H1 (cell line): Measurements from ENCODE around the gene IGLON5. TPM values are rescaled to one million over a fixed set of nuclear protein-coding genes. Genes with fewer than 3 reads are reported as not detected.

ENCODE experiments used
- CTCF ChIA-PET: fragments of 300-600 bp; sonication (Branson Sonifier 250); formaldehyde crosslinking; loops from one replicate; lab custom pipeline; 2021; ENCODE audit not compliant: partially characterized antibody; lab: Charles Lee
- POLR2A ChIA-PET: fragments of 300-600 bp; sonication (Branson Sonifier 250); formaldehyde crosslinking; loops from one replicate; lab custom pipeline; 2021; ENCODE audit warnings: inconsistent platforms; ENCODE audit not compliant: partially characterized antibody; lab: Charles Lee
- DNase-seq, 2 experiments: peaks; one replicate each; pipeline versions ENCODE4 v3.0.0 to v3.0.0-alpha.2; 2010 to 2022; ENCODE audit warnings: low spot score in 2 of 2, low read depth in 1 of 2, mixed read lengths in 1 of 2
- FAIRE-seq: peaks from 2 replicates; lab custom pipeline; 2011; peaks lifted over from hg19 to GRCh38; lab: Jason Lieb, UNC
- H2AFZ ChIP-seq: 2 replicates; pipeline ENCODE4 v1.8.1; 2012; ENCODE audit warnings: low read length, inconsistent platforms
- H2AK5ac ChIP-seq: 2 replicates; pipeline ENCODE4 v1.6.1; 2013; ENCODE audit warnings: low read depth, low read length
- H2BK120ac ChIP-seq: replicated peaks from 2 replicates; pipeline ENCODE3; 2013; ENCODE audit warnings: low read depth, low read length, inconsistent platforms
- H2BK12ac ChIP-seq: 2 replicates; pipeline ENCODE4 v1.6.1; 2013; ENCODE audit warnings: low read depth, low read length
- H2BK15ac ChIP-seq: 2 replicates; pipeline ENCODE4 v1.6.1; 2013; ENCODE audit warnings: low read length
- H2BK20ac ChIP-seq: 2 replicates; pipeline ENCODE4 v1.6.1; 2013; ENCODE audit warnings: low read length
- H2BK5ac ChIP-seq: 2 replicates; pipeline ENCODE4 v1.6.1; 2013; ENCODE audit warnings: low read depth, low read length
- H3K14ac ChIP-seq: 2 replicates; pipeline ENCODE4 v1.6.1; 2013; ENCODE audit warnings: inconsistent platforms; ENCODE audit not compliant: insufficient read length
- H3K18ac ChIP-seq: 2 replicates; pipeline ENCODE4 v1.6.1; 2013; ENCODE audit warnings: low read length; ENCODE audit errors: extremely low read depth
- H3K23ac ChIP-seq: 2 replicates; pipeline ENCODE4 v1.6.1; 2013; ENCODE audit warnings: inconsistent platforms; ENCODE audit not compliant: insufficient read length
- H3K23me2 ChIP-seq: 2 replicates; pipeline ENCODE4 v1.6.1; 2013; ENCODE audit warnings: low read depth, low read length
- H3K27ac ChIP-seq: 2 replicates; pipeline ENCODE4 v1.6.1; 2011; ENCODE audit warnings: low read depth, low read length, inconsistent platforms
- H3K27me3 ChIP-seq, 4 experiments: replicated peaks in 1 of 4; 1 replicate in 1 of 4; 2 replicates in 3 of 4; pipeline versions ENCODE4 v1.6.1 to v1.8.1; 2011 to 2013; ENCODE audit warnings: low read length in 3 of 4, mild to moderate bottlenecking in 3 of 4, inconsistent platforms in 2 of 4, mixed read lengths in 2 of 4, moderate library complexity in 1 of 4; ENCODE audit not compliant: control insufficient read depth in 3 of 4, insufficient read depth in 3 of 4; ENCODE audit errors: extremely low read depth in 1 of 4
- H3K36me3 ChIP-seq, 4 experiments: 2 replicates each; pipeline versions ENCODE4 v1.6.1 to v1.8.1; 2011 to 2013; ENCODE audit warnings: mild to moderate bottlenecking in 4 of 4, low read length in 3 of 4, moderate library complexity in 2 of 4, control low read depth in 1 of 4, inconsistent platforms in 1 of 4; ENCODE audit not compliant: insufficient read depth in 4 of 4, control insufficient read depth in 2 of 4
- H3K4ac ChIP-seq: replicated peaks from 2 replicates; pipeline ENCODE3; 2013; ENCODE audit warnings: low read length, low read depth, mixed read lengths, inconsistent platforms; ENCODE audit not compliant: insufficient read length
- H3K4me1 ChIP-seq, 4 experiments: replicated peaks in 1 of 4; 1 replicate in 1 of 4; 2 replicates in 3 of 4; pipeline versions ENCODE4 v1.6.1 to v1.8.1; 2011 to 2013; ENCODE audit warnings: low read length in 3 of 4, inconsistent platforms in 2 of 4, mixed read lengths in 1 of 4; ENCODE audit not compliant: insufficient read depth in 4 of 4, control insufficient read depth in 3 of 4
- H3K4me2 ChIP-seq, 2 experiments: 2 replicates each; pipeline versions ENCODE4 v1.6.1 to v1.8.1; 2011 to 2013; ENCODE audit warnings: low read depth in 2 of 2, low read length in 2 of 2, control low read depth in 1 of 2, inconsistent platforms in 1 of 2, mild to moderate bottlenecking in 1 of 2; ENCODE audit not compliant: insufficient read depth in 1 of 2
- H3K4me3 ChIP-seq, 4 experiments: fragments of 200-600, 300-600 bp in 1 of 4; sonication (generic), shearing (Covaris generic), sonication (Bioruptor Twin) in 1 of 4; 2 replicates each; pipeline versions ENCODE4 v1.5.1 to v1.8.1; 2011 to 2016; ENCODE audit warnings: low read length in 4 of 4, low read depth in 3 of 4, control low read depth in 2 of 4, inconsistent platforms in 2 of 4, mild to moderate bottlenecking in 2 of 4, mixed read lengths in 1 of 4, moderate library complexity in 1 of 4; ENCODE audit not compliant: insufficient read depth in 2 of 4; ENCODE audit errors: extremely low read depth in 1 of 4
- H3K56ac ChIP-seq: replicated peaks from 2 replicates; pipeline ENCODE3; 2013; ENCODE audit warnings: low read depth, mild to moderate bottlenecking, mixed read lengths, low read length, inconsistent platforms; ENCODE audit not compliant: insufficient read length
- H3K79me1 ChIP-seq: 2 replicates; pipeline ENCODE4 v1.6.1; 2013; ENCODE audit warnings: low read depth, low read length, control low read depth
- H3K79me2 ChIP-seq, 2 experiments: 2 replicates each; pipeline versions ENCODE4 v1.6.1 to v1.8.1; 2012 to 2013; ENCODE audit warnings: low read length in 2 of 2, mild to moderate bottlenecking in 2 of 2, inconsistent platforms in 1 of 2; ENCODE audit not compliant: insufficient read depth in 2 of 2, control insufficient read depth in 1 of 2
- H3K9ac ChIP-seq, 4 experiments: replicated peaks in 1 of 4; 1 replicate in 1 of 4; 2 replicates in 3 of 4; pipeline versions ENCODE4 v1.6.1 to v1.8.1; 2011 to 2013; ENCODE audit warnings: low read depth in 3 of 4, low read length in 3 of 4, control low read depth in 2 of 4, mild to moderate bottlenecking in 2 of 4, moderate library complexity in 2 of 4, inconsistent platforms in 1 of 4; ENCODE audit errors: extremely low read depth in 1 of 4
- H3K9me3 ChIP-seq, 2 experiments: 2 replicates each; pipeline versions ENCODE4 v1.6.1 to v1.8.1; 2012 to 2013; ENCODE audit warnings: mild to moderate bottlenecking in 2 of 2, moderate library complexity in 2 of 2, control low read depth in 1 of 2, inconsistent platforms in 1 of 2, low read depth in 1 of 2, low read length in 1 of 2, mixed read lengths in 1 of 2; ENCODE audit not compliant: insufficient read depth in 2 of 2
- H4K20me1 ChIP-seq, 2 experiments: replicated peaks in 1 of 2; 2 replicates each; pipeline versions ENCODE3 to v1.8.1; 2011 to 2013; ENCODE audit warnings: inconsistent platforms in 2 of 2, low read length in 2 of 2, mild to moderate bottlenecking in 1 of 2; ENCODE audit not compliant: insufficient read depth in 2 of 2, control insufficient read depth in 1 of 2
- H4K5ac ChIP-seq: 2 replicates; pipeline ENCODE4 v1.6.1; 2013; ENCODE audit warnings: low read length, low read depth, mixed read lengths, inconsistent platforms; ENCODE audit not compliant: insufficient read length
- H4K8ac ChIP-seq: 2 replicates; pipeline ENCODE4 v1.8.0; 2013; ENCODE audit warnings: mild to moderate bottlenecking, moderate library complexity, low read length, inconsistent platforms; ENCODE audit not compliant: insufficient read depth; ENCODE audit errors: extremely low read depth
- H4K91ac ChIP-seq: replicated peaks from 2 replicates; pipeline ENCODE3; 2013; ENCODE audit warnings: low read length, mixed read lengths, inconsistent platforms; ENCODE audit not compliant: insufficient read length
- EZH2 ChIP-seq: fragments of 200-600 bp; sonication (generic); IDR thresholded peaks from 2 replicates; pipeline ENCODE4 v1.7.1; 2012; ENCODE audit warnings: low read depth, mild to moderate bottlenecking, moderate library complexity, low read length, inconsistent platforms; ENCODE audit not compliant: severe bottlenecking
- KDM4A ChIP-seq: IDR thresholded peaks from one replicate; pipeline ENCODE4 v1.7.1; 2012; ENCODE audit warnings: low read depth, mild to moderate bottlenecking, moderate library complexity, low read length, inconsistent platforms; ENCODE audit not compliant: severe bottlenecking
- KDM5A ChIP-seq: fragments of 200-600 bp; IDR thresholded peaks from 2 replicates; pipeline ENCODE4 v1.7.1; 2012; ENCODE audit warnings: mild to moderate bottlenecking, low read length, inconsistent platforms, mixed read lengths
- RAD21 ChIP-seq, 2 experiments: IDR thresholded peaks in 1 of 2; conservative IDR thresholded peaks in 1 of 2; 2 replicates each; pipeline ENCODE4 v1.6.1; 2011; ENCODE audit warnings: low read depth in 2 of 2, low read length in 2 of 2, improper control_type of control experiment in 1 of 2, inconsistent platforms in 1 of 2, mild to moderate bottlenecking in 1 of 2, moderate library complexity in 1 of 2
- SAP30 ChIP-seq: fragments of 300-600 bp; sonication (generic); IDR thresholded peaks from 2 replicates; pipeline ENCODE4 v1.7.1; 2012; ENCODE audit warnings: low read length, moderate library complexity, mild to moderate bottlenecking, inconsistent platforms; ENCODE audit not compliant: insufficient read depth, insufficient replicate concordance
- TBP ChIP-seq: IDR thresholded peaks from 2 replicates; pipeline ENCODE4 v1.6.1; 2011; ENCODE audit warnings: low read depth, low read length, improper control_type of control experiment
- WGBS, 2 experiments: shearing (Covaris generic) in 1 of 2; methylation state at CpG; one replicate each; pipeline versions ENCODE4 v1.1.6 to v1.1.7; 2013 to 2015; ENCODE audit warnings: low lambda C conversion rate in 2 of 2, mixed read lengths in 2 of 2, inconsistent platforms in 1 of 2, low coverage in 1 of 2, missing lambda C conversion rate in 1 of 2; ENCODE audit not compliant: insufficient replicate concordance in 2 of 2, insufficient coverage in 1 of 2, insufficient read length in 1 of 2; ENCODE audit errors: extremely low coverage in 1 of 2, missing lambda C conversion rate in 1 of 2; 5-methylcytosine and 5-hydroxymethylcytosine counted together
- polyA plus RNA-seq, 7 experiments: library from polyadenylated mRNA; depleted of rRNA in 3 of 7; stranded (reverse) in 5 of 7; unstranded in 2 of 7; fragments of >200 nt in 5 of 7; fragments of 200-250 nt in 2 of 7; gene quantifications; 1 replicate in 5 of 7; 2 replicates in 1 of 7; 4 replicates in 1 of 7; pipeline versions ENCODE4 v1.2.1 to v1.2.3, GENCODE V29; 2011 to 2013; ENCODE audit warnings: missing spikeins in 2 of 7, mixed read lengths in 2 of 7
- total RNA-seq: library from RNA; stranded (reverse); fragmentation: NEBNext Ultra II Directional; extraction: Animal tissue kit (Norgen Biotek cat#: 25700); gene quantifications from 2 replicates; pipeline ENCODE4 v1.2.1, GENCODE V29; 2021

The IGLON5 gene
- total and polyA plus RNA-seq, 2 of the 8 experiments (the other 6 are each of a cell fraction or from before 2014, with no cell fraction given), result 31.8 to 34.6 TPM

- Histone ChIP-seq H3K27me3 (no peaks in the 10 kb centered on the region; a peak in 2 of 7 replicates), H2AFZ (peak within 1 kb of the TSS; percentile 95; the same call in 1 of the 2 replicates), H3K4me2 (peak within 1 kb of the TSS; percentile 75 to 87), H3K14ac (no peak within 1 kb of the TSS), H2BK120ac (peak within 1 kb of the TSS; percentile 72), H3K9ac (peak within 1 kb of the TSS in 3 of 4 experiments; percentile 35 to 62 (median 56); a peak in 5 of 7 replicates), H3K79me1 (no peaks in the 10 kb centered on the region), H3K79me2 (no peaks in the 10 kb centered on the region), H2BK20ac (no peak within 1 kb of the TSS), H2BK15ac (peak within 1 kb of the TSS; percentile 99; the same call in 1 of the 2 replicates), H2BK12ac (no peak within 1 kb of the TSS), H3K56ac (peak within 1 kb of the TSS; percentile 67), H3K9me3 (no peaks in the 10 kb centered on the region), H3K36me3 (no peaks in the 10 kb centered on the region), H3K23me2 (peaks cover 18% of the 10 kb centered on the region), H3K4me3 (peak within 1 kb of the TSS; percentile 68 to 97 (median 84)), H4K5ac (peak within 1 kb of the TSS; percentile 99), H4K91ac (peak within 1 kb of the TSS; percentile 100), H3K18ac (peak within 1 kb of the TSS; percentile 98), H3K23ac (no peak within 1 kb of the TSS), H3K4me1 (peaks cover 0 to 18% (median 11%) of the 10 kb centered on the region in 4 experiments; a peak in 6 of 7 replicates), H4K20me1 (no peaks in the 10 kb centered on the region), H2BK5ac (peak within 1 kb of the TSS; percentile 99), H3K27ac (peak within 1 kb of the TSS; percentile 50; the same call in 1 of the 2 replicates), H3K4ac (peak within 1 kb of the TSS; percentile 93), H4K8ac (peak within 1 kb of the TSS; percentile 93), H2AK5ac (peak within 1 kb of the TSS; percentile 48; the same call in 1 of the 2 replicates)
- TF ChIP-seq SAP30, result peak; percentile 18
- TF ChIP-seq TBP, result no peak
- TF ChIP-seq RAD21 (IDR thresholded peaks at IDR 0.05 in 1 of 2, conservative IDR thresholded peaks at IDR 0.05 in 1 of 2; ENCODE audit: low read depth in 2 of 2, low read length in 2 of 2), result no peak
- peak; percentile 18 for TF ChIP-seq KDM4A
- TF ChIP-seq EZH2, result no peak
- TF ChIP-seq KDM5A, result no peak
- no peak for FAIRE-seq
- ChIA-PET POLR2A (interaction anchor here (0.6 to 1.8 kb wide), 15 partner anchors 8 to 608 kb away, joined by 3 to 9 read pairs (median 4); partner anchors contain the start of genes C19orf84, LIM2 and VSIG10L), CTCF (interaction anchor here (0.7 to 2.3 kb wide), 10 partner anchors 14 to 210 kb away, joined by 3 to 7 read pairs (median 4); partner anchors contain the start of genes LIM2, SIGLEC10 and VSIG10L)
- peak in 1 of 2 experiments; percentile 48 for DNase-seq
- WGBS, 2 experiments, result 83% methylated on average over 19 of the region's 23 CpGs; no CpG with 5 or more reads in 1 of the 2 experiments
Observed at GRCh38 chr19:51368366-51369282, 57.2 kb downstream of the IGLON5 start, which contains the start of gene CLDND2. TSS of gene CLDND2 (minus strand) at chr19:51369003. CDS start at chr19:51368577, 426 bp downstream.
